Mesothelial cell of epicardium (in vitro differentiated cells): Measurements from ENCODE around the gene HSH2D. TPM values are rescaled to one million over a fixed set of nuclear protein-coding genes. Genes with fewer than 3 reads are reported as not detected.

Experiments
- DNase-seq, 2 experiments: peaks; one replicate each; pipeline ENCODE4 v3.0.0; 2021; ENCODE audit warnings: low spot score in 2 of 2; ENCODE audit not compliant: unreplicated experiment in 2 of 2
- H3K27ac Mint-ChIP-seq: 2 replicates; pipeline ENCODE4 v1.8.0; 2021; ENCODE audit warnings: mixed read lengths
- H3K27me3 Mint-ChIP-seq: 2 replicates; pipeline ENCODE4 v1.8.0; 2021; ENCODE audit warnings: low read depth, mixed read lengths
- H3K36me3 Mint-ChIP-seq: 2 replicates; pipeline ENCODE4 v1.8.0; 2021; ENCODE audit warnings: mixed read lengths
- H3K4me1 Mint-ChIP-seq: 2 replicates; pipeline ENCODE4 v1.8.0; 2021; ENCODE audit warnings: mixed read lengths
- H3K4me3 Mint-ChIP-seq: 2 replicates; pipeline ENCODE4 v1.8.0; 2021; ENCODE audit warnings: mild to moderate bottlenecking, moderate library complexity, mixed read lengths
- H3K9me3 Mint-ChIP-seq: 2 replicates; pipeline ENCODE4 v1.8.0; 2021; ENCODE audit warnings: mixed read lengths
- CTCF ChIP-seq: fragments of 200-600 bp; sonication (generic); IDR thresholded peaks from one replicate; pipeline ENCODE4 v1.5.0; 2021; ENCODE audit warnings: antibody characterized with exemption; ENCODE audit not compliant: unreplicated experiment
- total RNA-seq: library from RNA; stranded (reverse); gene quantifications from 3 replicates; pipeline ENCODE4 v1.2.1, GENCODE V29; 2021

Gene HSH2D
- total RNA-seq, 1 donor from 2014 or later: 0.38 TPM

GRCh38 chr19:16191216-16191908 is 47.9 kb downstream of the HSH2D start:
- Mint-ChIP-seq H3K27ac (no peak overlapping the region), H3K4me3 (no peak overlapping the region), H3K27me3 (no peaks in the 10 kb centered on the region), H3K36me3 (peaks cover 23% of the 10 kb centered on the region), H3K4me1 (peaks cover 9% of the 10 kb centered on the region), H3K9me3 (no peaks in the 10 kb centered on the region)
- TF ChIP-seq CTCF: no peak
- no peak for DNase-seq

GRCh38 chr19:16193466-16193865 is 50.0 kb downstream of the HSH2D start:
- Mint-ChIP-seq H3K36me3 (peaks cover 16% of the 10 kb centered on the region), H3K4me1 (peaks cover 8% of the 10 kb centered on the region), H3K27ac (no peak overlapping the region), H3K9me3 (no peaks in the 10 kb centered on the region), H3K27me3 (no peaks in the 10 kb centered on the region), H3K4me3 (no peak overlapping the region)
- no peak for DNase-seq
- TF ChIP-seq CTCF: no peak

- no peak for TF ChIP-seq CTCF
- peaks cover 9% of the 10 kb centered on the region for H3K36me3 Mint-ChIP-seq
- no peaks in the 10 kb centered on the region for H3K27me3 Mint-ChIP-seq
- H3K9me3 Mint-ChIP-seq: no peaks in the 10 kb centered on the region
- DNase-seq: no peak
- H3K4me3 Mint-ChIP-seq: peak overlapping the region; percentile 80
- H3K4me1 Mint-ChIP-seq: peaks cover 15% of the 10 kb centered on the region
- H3K27ac Mint-ChIP-seq: peak overlapping the region; percentile 98
These were observed 53.7 kb downstream of the HSH2D start for GRCh38 chr19:16197188-16197621.

GRCh38 chr19:16197622-16198369 is 54.3 kb downstream of the HSH2D start, which contains the start of gene AP1M1:
AP1M1 (plus strand) TSS chr19:16197911; CDS start chr19:16198027, 116 bp downstream.
- H3K36me3 Mint-ChIP-seq: peaks cover 15% of the 10 kb centered on the region

GRCh38 chr19:16198370-16198651 is 54.8 kb downstream of the HSH2D start:
- H3K9me3 Mint-ChIP-seq: no peaks in the 10 kb centered on the region
- H3K36me3 Mint-ChIP-seq: peaks cover 15% of the 10 kb centered on the region
- H3K4me1 Mint-ChIP-seq: peaks cover 15% of the 10 kb centered on the region
- H3K27ac Mint-ChIP-seq: peak overlapping the region; percentile 47
- TF ChIP-seq CTCF: no peak
- peak overlapping the region; percentile 70 for H3K4me3 Mint-ChIP-seq
- no peaks in the 10 kb centered on the region for H3K27me3 Mint-ChIP-seq
- no peak for DNase-seq

More at GRCh38 chr19:16197622-16198369, 54.3 kb downstream of the HSH2D start, which contains the start of gene AP1M1:
- no peaks in the 10 kb centered on the region for H3K27me3 Mint-ChIP-seq
- peak within 1 kb of the TSS; percentile 80 for H3K4me3 Mint-ChIP-seq
- H3K27ac Mint-ChIP-seq: peak within 1 kb of the TSS; percentile 98
- no peaks in the 10 kb centered on the region for H3K9me3 Mint-ChIP-seq
- TF ChIP-seq CTCF: no peak
- DNase-seq: peak; percentile 90 to 98
- H3K4me1 Mint-ChIP-seq: peaks cover 15% of the 10 kb centered on the region
